Mesendoderm (in vitro differentiated cells): ENCODE data around the gene MPP3.

ENCODE experiments used
- DNase-seq: peaks from one replicate; pipeline ENCODE4 v3.0.0; 2013
- H2AK5ac ChIP-seq: 2 replicates; pipeline ENCODE4 v1.6.1; 2013; ENCODE audit warnings: low read length, inconsistent platforms
- H2BK120ac ChIP-seq: 2 replicates; pipeline ENCODE4 v1.6.1; 2013; ENCODE audit warnings: low read depth, mild to moderate bottlenecking, low read length, moderate library complexity, mixed read lengths
- H2BK15ac ChIP-seq: replicated peaks from 2 replicates; pipeline ENCODE4 v1.6.1; 2013; ENCODE audit warnings: low read depth, mild to moderate bottlenecking, moderate library complexity
- H2BK5ac ChIP-seq: 2 replicates; pipeline ENCODE4 v1.6.1; 2013; ENCODE audit warnings: low read length, inconsistent platforms
- H3K18ac ChIP-seq: 2 replicates; pipeline ENCODE4 v1.6.1; 2013; ENCODE audit warnings: mild to moderate bottlenecking, low read length, mixed read lengths
- H3K23ac ChIP-seq: one replicate; pipeline ENCODE4 v1.6.1; 2013; ENCODE audit warnings: low read length
- H3K27ac ChIP-seq: 2 replicates; pipeline ENCODE4 v1.5.1; 2013; ENCODE audit warnings: low read depth, mild to moderate bottlenecking, inconsistent platforms, low read length, moderate library complexity
- H3K27me3 ChIP-seq: 2 replicates; pipeline ENCODE4 v1.6.1; 2013; ENCODE audit warnings: low read length, control low read depth, mild to moderate bottlenecking, inconsistent platforms; ENCODE audit not compliant: insufficient read depth, poor library complexity
- H3K36me3 ChIP-seq: 2 replicates; pipeline ENCODE4 v1.6.1; 2013; ENCODE audit warnings: low read length, inconsistent platforms; ENCODE audit not compliant: control insufficient read depth, insufficient read depth
- H3K4ac ChIP-seq: one replicate; pipeline ENCODE4 v1.6.1; 2013; ENCODE audit warnings: low read depth, mild to moderate bottlenecking, low read length, moderate library complexity
- H3K4me1 ChIP-seq: 2 replicates; pipeline ENCODE4 v1.6.1; 2013; ENCODE audit warnings: low read depth, low read length, inconsistent platforms; ENCODE audit not compliant: control insufficient read depth
- H3K4me2 ChIP-seq: 2 replicates; pipeline ENCODE4 v1.6.1; 2013; ENCODE audit warnings: low read length
- H3K4me3 ChIP-seq: 2 replicates; pipeline ENCODE4 v1.5.1; 2013; ENCODE audit warnings: mild to moderate bottlenecking, low read length
- H3K56ac ChIP-seq: one replicate; pipeline ENCODE4 v1.6.1; 2013; ENCODE audit warnings: low read length
- H3K79me1 ChIP-seq: 2 replicates; pipeline ENCODE4 v1.6.1; 2013; ENCODE audit warnings: low read length, inconsistent platforms
- H3K79me2 ChIP-seq: 2 replicates; pipeline ENCODE4 v1.6.1; 2013; ENCODE audit warnings: mild to moderate bottlenecking, low read length; ENCODE audit not compliant: control insufficient read depth, insufficient read depth
- H3K9ac ChIP-seq: 2 replicates; pipeline ENCODE4 v1.6.1; 2013; ENCODE audit warnings: low read length, inconsistent platforms
- H4K5ac ChIP-seq: one replicate; pipeline ENCODE4 v1.6.1; 2013; ENCODE audit warnings: low read length
- H4K8ac ChIP-seq: one replicate; pipeline ENCODE4 v1.6.1; 2013; ENCODE audit warnings: low read depth, mild to moderate bottlenecking, control low read depth, low read length, moderate library complexity
- WGBS: extraction: QIAGEN DNeasy Blood & Tissue Kit; methylation state at CpG from one replicate; pipeline ENCODE4 v1.1.7; 2013; ENCODE audit warnings: low lambda C conversion rate, missing lambda C conversion rate; ENCODE audit not compliant: insufficient coverage; ENCODE audit errors: extremely low coverage; 5-methylcytosine and 5-hydroxymethylcytosine counted together

MPP3 gene

DNA sequence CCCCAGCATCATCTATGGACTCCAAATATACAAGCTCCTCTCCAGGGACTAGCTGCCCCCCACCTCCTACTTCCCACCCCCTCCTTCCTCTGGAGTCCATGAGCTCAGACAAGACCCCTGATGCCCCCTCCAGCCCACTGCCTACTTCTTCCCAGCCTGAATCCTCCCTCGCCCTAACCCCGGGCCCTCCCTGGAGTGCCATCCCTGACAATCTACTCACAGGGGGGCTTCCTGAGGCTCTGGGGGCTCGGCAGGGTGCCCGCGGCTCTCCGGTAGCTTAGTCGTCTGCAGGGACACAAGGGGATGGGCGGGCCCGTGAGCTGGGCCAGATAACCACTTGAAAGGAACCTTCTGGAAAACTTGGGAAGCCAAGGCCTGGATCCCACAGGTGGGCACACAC is 15.1 kb downstream of the MPP3 start:
- Histone ChIP-seq H3K9ac (no peak overlapping the region), H3K4me1 (no peaks in the 10 kb centered on the region), H3K27ac (no peak overlapping the region), H4K5ac (no peak overlapping the region), H3K4ac (no peak overlapping the region), H3K36me3 (no peaks in the 10 kb centered on the region), H2BK15ac (no peak overlapping the region), H3K4me3 (no peak overlapping the region), H3K56ac (no peak overlapping the region), H3K27me3 (no peaks in the 10 kb centered on the region), H3K4me2 (no peak overlapping the region), H2BK120ac (no peak overlapping the region), H2AK5ac (no peak overlapping the region), H3K18ac (no peak overlapping the region), H4K8ac (no peak overlapping the region), H3K23ac (no peak overlapping the region), H3K79me1 (no peaks in the 10 kb centered on the region), H2BK5ac (no peak overlapping the region), H3K79me2 (no peaks in the 10 kb centered on the region)
- DNase-seq = no peak
- no CpG with 5 or more reads among the region's 9 CpGs for WGBS

DNA sequence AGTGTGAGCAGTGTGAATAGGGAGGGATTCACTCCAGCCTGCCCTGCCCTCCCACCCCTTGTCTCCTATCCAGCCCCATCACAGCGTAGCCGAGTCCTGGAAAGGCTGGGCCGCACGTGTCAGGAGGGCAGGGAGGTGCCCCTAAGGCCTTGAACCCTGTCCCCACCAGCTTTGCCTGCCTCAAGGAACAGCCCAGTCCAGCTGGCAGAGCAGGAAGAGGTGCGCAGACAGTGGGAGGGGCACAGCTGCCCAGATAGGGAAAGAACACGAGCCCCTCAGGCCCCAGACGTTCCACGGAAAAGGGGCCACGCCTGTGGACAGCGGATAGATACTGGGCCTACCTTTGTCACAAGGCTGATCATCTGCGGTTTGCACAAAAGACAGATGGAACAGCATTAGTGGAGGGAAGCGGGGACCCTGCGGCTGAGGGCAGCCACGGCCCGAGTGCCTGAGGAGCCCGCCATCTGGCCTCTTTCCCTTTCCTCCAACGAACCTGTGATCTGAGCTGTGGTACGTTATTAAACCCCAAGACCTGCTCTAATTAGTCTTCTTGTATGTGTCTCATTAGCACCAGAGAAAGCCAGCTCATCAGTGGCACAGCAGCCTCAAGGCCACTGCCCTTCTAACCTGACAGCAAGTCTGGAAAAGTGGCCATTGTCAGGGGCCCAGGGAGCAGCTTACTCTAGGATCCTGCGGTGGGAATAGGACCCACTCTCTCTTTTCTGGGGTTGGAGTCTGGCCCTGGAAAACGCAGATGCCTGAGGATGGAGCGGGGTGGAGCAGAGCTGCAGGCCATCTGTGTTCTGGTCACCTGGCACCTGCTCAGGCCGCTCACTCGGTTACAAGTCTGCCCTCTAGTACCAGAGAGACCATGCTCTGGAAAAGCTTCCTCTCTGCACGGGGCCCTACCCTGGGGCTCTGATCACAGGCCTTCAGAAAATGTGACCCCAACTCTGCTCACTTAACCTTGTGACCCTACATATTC is 16.3 kb downstream of the MPP3 start:
- no peak overlapping the region for H3K9ac ChIP-seq
- no peaks in the 10 kb centered on the region for H3K27me3 ChIP-seq
- H3K4ac ChIP-seq = no peak overlapping the region
- H3K23ac ChIP-seq = no peak overlapping the region
- no peak overlapping the region for H2AK5ac ChIP-seq
- no peaks in the 10 kb centered on the region for H3K36me3 ChIP-seq
- H3K4me2 ChIP-seq = no peak overlapping the region
- DNase-seq = no peak
- no peak overlapping the region for H3K56ac ChIP-seq
- no peak overlapping the region for H3K18ac ChIP-seq
- H3K4me3 ChIP-seq = no peak overlapping the region
- H4K5ac ChIP-seq = no peak overlapping the region
- H2BK120ac ChIP-seq = no peak overlapping the region
- no peak overlapping the region for H4K8ac ChIP-seq
- H3K79me1 ChIP-seq = no peaks in the 10 kb centered on the region
- no peaks in the 10 kb centered on the region for H3K79me2 ChIP-seq
- H2BK15ac ChIP-seq = no peak overlapping the region
- H3K27ac ChIP-seq = no peak overlapping the region
- H3K4me1 ChIP-seq = no peaks in the 10 kb centered on the region
- no peak overlapping the region for H2BK5ac ChIP-seq
- no CpG with 5 or more reads among the region's 24 CpGs for WGBS

DNA sequence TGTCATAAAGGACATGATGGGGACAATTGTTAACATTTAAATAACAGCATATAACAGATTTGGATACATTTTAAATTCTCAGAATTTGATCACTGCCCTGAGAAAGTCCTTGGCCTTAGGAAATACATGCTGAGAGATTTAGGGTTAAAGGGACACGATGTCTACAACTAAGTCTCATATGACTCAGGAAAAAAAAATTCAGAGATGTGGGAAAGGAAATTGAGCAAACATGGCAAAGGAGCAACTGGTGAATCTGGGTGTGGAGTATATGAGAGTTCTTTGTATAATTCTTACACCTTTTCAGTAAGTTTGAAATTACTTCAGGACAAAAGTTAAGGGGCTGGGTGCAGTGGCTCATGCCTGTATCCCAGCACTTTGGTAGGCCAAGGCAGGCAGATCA is 18.2 kb downstream of the MPP3 start:
- H2BK120ac ChIP-seq = no peak overlapping the region
- H3K27me3 ChIP-seq = no peaks in the 10 kb centered on the region
- H3K56ac ChIP-seq = no peak overlapping the region
- no CpG with 5 or more reads among the region's 1 CpG for WGBS
- no peak overlapping the region for H3K4me3 ChIP-seq
- H3K4ac ChIP-seq = no peak overlapping the region
- H3K4me2 ChIP-seq = no peak overlapping the region
- H3K36me3 ChIP-seq = no peaks in the 10 kb centered on the region
- H3K23ac ChIP-seq = no peak overlapping the region
- no peak overlapping the region for H2BK5ac ChIP-seq
- no peak overlapping the region for H4K5ac ChIP-seq
- H2BK15ac ChIP-seq = no peak overlapping the region
- no peak overlapping the region for H2AK5ac ChIP-seq
- no peak for DNase-seq
- no peak overlapping the region for H3K18ac ChIP-seq
- no peak overlapping the region for H3K9ac ChIP-seq
- H4K8ac ChIP-seq = no peak overlapping the region
- H3K79me1 ChIP-seq = no peaks in the 10 kb centered on the region
- no peaks in the 10 kb centered on the region for H3K4me1 ChIP-seq
- H3K79me2 ChIP-seq = no peaks in the 10 kb centered on the region
- H3K27ac ChIP-seq = no peak overlapping the region

DNA sequence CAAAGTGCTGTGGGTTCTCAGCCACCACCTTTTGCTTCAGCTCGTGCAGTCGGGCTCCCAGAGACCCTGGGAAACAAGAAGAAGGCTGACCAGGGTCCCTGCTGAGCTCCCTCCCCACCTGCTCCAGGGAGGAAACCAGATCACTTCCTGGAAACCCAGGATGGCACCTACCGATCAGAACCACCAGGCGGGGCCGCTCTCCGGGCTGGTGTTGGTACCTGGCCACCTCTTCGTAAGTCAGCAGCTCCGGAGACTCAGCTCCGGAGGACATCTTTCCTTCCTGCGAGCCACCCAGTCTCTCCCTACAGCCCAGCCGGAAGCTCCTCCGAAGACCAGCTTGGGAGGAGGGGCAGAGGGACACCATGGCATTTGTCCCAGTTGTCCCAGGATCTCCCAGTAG is 18.9 kb downstream of the MPP3 start:
- no peak overlapping the region for H2BK5ac ChIP-seq
- no peak overlapping the region for H3K18ac ChIP-seq
- H3K4me3 ChIP-seq = no peak overlapping the region
- H2AK5ac ChIP-seq = no peak overlapping the region
- H3K79me1 ChIP-seq = no peaks in the 10 kb centered on the region
- no peak overlapping the region for H2BK120ac ChIP-seq
- no peaks in the 10 kb centered on the region for H3K79me2 ChIP-seq
- H3K23ac ChIP-seq = no peak overlapping the region
- no peak overlapping the region for H2BK15ac ChIP-seq
- H4K5ac ChIP-seq = no peak overlapping the region
- no peak overlapping the region for H3K4ac ChIP-seq
- WGBS = no CpG with 5 or more reads among the region's 12 CpGs
- H3K36me3 ChIP-seq = no peaks in the 10 kb centered on the region
- no peaks in the 10 kb centered on the region for H3K27me3 ChIP-seq
- H3K4me1 ChIP-seq = no peaks in the 10 kb centered on the region
- DNase-seq = peak; percentile 44
- H3K4me2 ChIP-seq = no peak overlapping the region
- no peak overlapping the region for H4K8ac ChIP-seq
- no peak overlapping the region for H3K56ac ChIP-seq
- no peak overlapping the region for H3K9ac ChIP-seq
- H3K27ac ChIP-seq = no peak overlapping the region

DNA sequence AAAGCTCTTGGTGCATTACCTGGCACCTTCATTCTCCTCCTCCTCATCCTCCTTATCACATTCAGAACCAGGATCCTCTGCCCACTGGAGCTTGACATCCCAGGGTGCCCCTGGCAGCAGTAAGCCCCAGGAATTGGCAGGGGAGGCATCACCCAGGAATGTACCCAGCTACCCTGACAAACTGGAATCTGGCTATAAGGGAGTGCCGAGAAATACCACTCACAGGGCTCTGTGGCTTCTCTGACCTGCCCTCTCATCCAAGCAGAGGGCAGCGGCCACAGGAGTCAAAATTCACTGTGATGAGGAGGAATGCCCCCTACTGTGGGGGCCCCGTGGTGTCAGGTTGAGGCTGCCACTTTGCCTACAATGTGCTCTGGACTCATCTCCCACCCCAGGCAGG is 19.6 kb downstream of the MPP3 start:
- H2BK15ac ChIP-seq = no peak overlapping the region
- no peaks in the 10 kb centered on the region for H3K4me1 ChIP-seq
- H3K4ac ChIP-seq = no peak overlapping the region
- no peak overlapping the region for H4K8ac ChIP-seq
- H2BK5ac ChIP-seq = no peak overlapping the region
- H3K56ac ChIP-seq = no peak overlapping the region
- no peaks in the 10 kb centered on the region for H3K27me3 ChIP-seq
- H3K9ac ChIP-seq = no peak overlapping the region
- no peak overlapping the region for H2BK120ac ChIP-seq
- no peaks in the 10 kb centered on the region for H3K79me2 ChIP-seq
- no peak for DNase-seq
- no CpG with 5 or more reads among the region's 3 CpGs for WGBS
- no peak overlapping the region for H3K23ac ChIP-seq
- H3K18ac ChIP-seq = no peak overlapping the region
- no peak overlapping the region for H3K4me3 ChIP-seq
- no peak overlapping the region for H3K4me2 ChIP-seq
- H3K79me1 ChIP-seq = no peaks in the 10 kb centered on the region
- no peaks in the 10 kb centered on the region for H3K36me3 ChIP-seq
- H2AK5ac ChIP-seq = no peak overlapping the region
- no peak overlapping the region for H3K27ac ChIP-seq
- no peak overlapping the region for H4K5ac ChIP-seq
